GM18951 (cell line): ENCODE results near the gene KIF5B.
"Not testable (repeated sequence)": the region's sequence is repeated elsewhere in the genome, so short reads cannot be mapped to it uniquely, and the experiment has no call there.

Source experiments
- POLR2A ChIP-seq: IDR thresholded peaks from 4 replicates; pipeline ENCODE4 v1.6.1; 2011; ENCODE audit warnings: mild to moderate bottlenecking; ENCODE audit not compliant: insufficient read length, insufficient read depth; ENCODE audit errors: extremely low read depth
- in situ Hi-C: fragments of 300-500 bp; cut with MboI; formaldehyde crosslinking; loops from one replicate; pipeline ENCODE4 v1.12.0; 2022; ENCODE audit warnings: low sequenced_read_pairs, mixed read lengths, inconsistent platforms; ENCODE audit not compliant: unreplicated experiment

The KIF5B gene

DNA sequence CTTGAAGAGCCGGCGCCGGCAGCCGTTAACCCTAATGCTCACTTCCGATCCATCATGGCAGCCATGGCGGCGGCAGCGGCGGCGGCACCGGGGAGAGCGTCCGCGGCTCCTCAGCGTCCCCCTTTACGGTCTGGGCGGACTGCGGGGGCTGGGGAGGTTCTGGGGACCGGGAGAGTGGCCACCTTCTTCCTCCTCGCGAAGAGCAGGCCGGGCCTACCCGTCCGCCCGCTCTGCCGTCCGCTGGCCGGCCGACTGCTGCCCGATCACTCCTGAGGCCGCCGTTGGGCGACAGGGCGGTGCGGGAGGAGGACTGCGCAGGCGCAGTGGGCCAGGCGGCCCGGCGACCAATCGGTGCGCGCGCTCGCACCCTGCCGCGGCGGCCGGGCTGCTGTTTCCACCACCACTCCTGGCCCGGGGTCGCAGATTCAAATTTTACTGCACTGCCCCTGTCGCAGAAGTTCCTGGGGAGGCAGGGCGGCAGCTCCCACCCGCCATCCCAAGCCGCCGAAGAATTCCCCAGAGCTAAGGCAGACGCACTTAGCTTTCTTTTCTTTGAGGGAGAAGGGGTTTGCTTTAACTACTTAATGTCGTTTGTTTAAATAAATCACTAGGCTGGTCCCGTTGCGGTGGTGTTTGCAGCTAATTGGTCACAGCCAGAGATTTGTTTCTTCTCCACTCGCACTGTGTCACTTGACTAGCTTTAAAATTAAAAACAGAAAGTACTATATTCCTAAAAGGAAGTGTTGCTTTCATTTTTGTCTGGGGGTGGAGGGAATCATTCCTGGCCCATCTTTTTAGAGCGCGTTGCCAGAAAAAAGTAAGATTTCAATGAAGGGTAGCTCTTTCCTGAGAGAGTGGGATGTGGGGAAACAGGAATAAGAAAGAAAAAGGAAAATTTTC lies at the start of gene KIF5B:
Gene KIF5B (minus strand): TSS at position 290 of the 900 bp plus-strand sequence. CDS start 452 bp downstream, outside the sequence.
- in situ Hi-C loops: no loop called here
- TF ChIP-seq POLR2A: peak; percentile 99

DNA sequence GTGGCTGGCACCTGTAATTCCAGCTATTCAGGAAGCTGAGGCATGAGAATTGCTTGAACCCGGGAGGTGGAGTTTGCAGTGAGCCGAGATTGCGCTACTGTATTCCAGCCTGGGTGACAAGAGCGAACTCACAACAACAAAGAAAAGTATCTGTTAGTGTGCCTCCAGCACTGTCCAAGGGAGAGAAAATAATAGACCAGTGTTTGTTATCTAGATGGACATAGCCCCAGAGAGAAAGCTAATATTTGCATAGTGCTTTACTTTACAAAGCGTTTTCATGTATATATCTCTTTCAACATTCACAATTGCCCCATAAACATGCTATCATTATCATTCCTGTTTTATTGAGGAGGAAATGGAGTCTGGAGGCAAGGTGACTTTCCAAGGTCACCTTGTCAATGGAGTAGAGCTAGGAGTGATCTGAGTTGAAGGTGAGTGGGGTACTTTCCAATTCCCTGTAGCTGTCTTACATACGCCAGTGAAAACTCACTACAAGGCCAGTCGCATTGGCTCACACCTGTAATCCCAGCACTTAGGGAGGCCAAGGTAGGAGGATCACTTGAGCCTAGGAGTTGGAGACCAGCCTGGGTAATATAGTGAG lies 49.7 kb upstream of the KIF5B start:
- in situ Hi-C loops: no loop called here
- no peak for TF ChIP-seq POLR2A

DNA sequence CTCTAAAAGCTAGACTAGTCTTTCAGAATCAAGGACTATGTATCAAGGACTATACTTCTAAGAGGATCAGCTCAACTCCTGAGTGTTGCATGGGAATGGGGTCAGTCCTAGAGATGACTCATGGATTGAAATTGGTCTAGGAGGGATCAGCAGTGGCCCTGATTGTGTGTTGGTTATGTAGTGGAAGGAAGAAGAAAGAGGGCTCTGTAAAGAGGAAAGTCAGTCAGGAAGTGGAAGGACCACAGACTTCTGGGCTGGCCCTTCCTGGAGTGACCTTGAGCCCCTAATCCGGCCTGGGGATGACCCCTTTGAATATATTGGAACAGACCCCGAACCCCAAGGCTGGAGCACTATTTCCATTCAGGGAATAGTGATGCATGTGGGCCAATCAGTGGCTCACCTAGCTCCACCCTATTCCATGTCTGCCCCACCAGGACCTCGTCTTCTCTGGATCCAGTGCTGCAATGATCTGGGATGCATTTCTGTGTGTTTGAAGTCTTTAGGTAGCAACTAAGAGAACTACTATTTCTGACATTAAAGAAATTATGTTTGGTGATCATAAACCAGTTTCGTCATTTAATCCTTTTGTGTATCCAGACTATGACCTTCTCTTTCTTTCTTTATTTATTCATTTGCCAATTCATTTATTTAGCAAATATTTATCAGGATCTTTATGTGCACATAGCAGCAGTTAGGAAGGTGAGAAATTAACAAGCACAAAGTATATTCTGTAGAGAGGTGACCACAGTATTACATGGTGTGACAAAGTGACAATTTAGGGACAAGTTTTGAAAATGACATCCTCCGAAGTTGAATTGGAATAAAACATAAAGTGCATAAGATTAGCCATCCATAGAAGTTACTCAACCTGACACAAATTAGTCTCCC lies 48.6 kb upstream of the KIF5B start:
- in situ Hi-C loops: no loop called here

DNA sequence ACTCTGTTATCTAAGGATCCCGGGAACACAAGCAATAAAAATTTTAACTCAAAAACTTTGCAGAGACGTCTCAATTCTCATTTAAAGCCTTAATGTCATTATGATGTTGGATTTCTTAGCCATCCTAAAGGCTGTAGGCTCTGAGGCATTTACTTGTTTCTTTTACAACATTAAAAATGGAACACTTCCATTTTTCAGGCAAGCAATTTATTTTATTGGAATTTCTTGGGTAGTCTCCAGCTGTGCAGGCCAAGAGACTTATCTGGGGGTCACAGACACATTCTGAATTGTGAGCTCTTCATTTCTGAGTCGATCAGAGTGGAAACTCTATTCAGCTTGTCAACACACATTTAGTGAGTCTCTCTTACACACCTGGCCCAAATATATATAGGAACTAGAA lies 48.0 kb upstream of the KIF5B start:
- in situ Hi-C loops: no loop called here
- TF ChIP-seq POLR2A: no peak

More for the DNA sequence above, 48.6 kb upstream of the KIF5B start:
- no peak for TF ChIP-seq POLR2A

DNA sequence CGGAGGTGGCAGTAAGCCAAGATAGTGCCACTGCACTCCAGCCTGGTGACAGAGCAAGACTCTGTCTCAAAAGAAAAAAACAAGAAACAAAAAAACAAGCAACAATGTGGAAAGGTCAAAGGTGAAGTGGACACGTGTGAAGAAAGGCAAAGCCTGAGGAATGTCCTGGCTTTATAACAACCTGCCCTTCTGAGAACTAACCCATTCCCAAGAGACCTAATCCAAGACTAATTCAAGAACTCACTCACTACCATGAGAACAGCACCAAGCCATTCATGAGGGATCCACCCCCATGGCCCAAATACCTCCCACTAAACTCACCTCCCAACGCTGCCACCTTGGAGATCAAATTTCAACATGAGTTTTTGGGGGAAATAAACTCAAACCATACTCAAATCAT lies 47.5 kb upstream of the KIF5B start:
- no peak for TF ChIP-seq POLR2A
- in situ Hi-C loops: no loop called here

DNA sequence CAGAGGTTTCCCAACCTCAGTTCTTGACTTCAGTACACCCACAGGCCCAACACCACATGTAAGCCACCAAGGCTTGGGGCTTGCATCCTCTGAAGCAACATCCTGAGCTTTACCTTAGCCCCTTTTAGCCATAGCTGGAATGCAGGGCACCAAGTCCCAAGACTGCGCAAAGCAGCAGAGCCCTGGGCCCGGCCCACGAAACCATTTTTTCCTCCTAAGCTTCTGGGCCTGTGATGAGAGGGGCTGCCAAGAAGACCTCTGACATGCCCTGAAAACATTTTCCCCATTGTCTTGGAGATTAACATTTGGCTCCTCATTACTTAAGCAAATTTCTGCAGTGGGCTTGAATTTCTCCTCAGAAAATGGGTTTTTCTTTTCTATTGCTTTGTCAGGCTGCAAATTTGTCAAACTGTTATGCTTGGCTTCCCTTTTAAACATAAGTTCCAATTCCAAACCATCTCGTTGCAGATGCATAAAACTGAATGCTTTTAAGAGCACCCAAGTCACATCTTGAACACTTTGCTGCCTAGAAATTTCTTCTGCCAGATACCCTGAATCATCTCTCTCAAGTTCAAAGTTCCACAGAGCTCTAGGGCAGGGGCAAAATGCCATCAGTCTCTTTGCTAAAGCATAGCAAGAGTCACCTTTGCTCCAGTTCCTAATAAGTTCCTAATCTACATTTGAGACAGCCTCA lies 42.5 kb upstream of the KIF5B start:
- in situ Hi-C loops: not testable (repeated sequence)

DNA sequence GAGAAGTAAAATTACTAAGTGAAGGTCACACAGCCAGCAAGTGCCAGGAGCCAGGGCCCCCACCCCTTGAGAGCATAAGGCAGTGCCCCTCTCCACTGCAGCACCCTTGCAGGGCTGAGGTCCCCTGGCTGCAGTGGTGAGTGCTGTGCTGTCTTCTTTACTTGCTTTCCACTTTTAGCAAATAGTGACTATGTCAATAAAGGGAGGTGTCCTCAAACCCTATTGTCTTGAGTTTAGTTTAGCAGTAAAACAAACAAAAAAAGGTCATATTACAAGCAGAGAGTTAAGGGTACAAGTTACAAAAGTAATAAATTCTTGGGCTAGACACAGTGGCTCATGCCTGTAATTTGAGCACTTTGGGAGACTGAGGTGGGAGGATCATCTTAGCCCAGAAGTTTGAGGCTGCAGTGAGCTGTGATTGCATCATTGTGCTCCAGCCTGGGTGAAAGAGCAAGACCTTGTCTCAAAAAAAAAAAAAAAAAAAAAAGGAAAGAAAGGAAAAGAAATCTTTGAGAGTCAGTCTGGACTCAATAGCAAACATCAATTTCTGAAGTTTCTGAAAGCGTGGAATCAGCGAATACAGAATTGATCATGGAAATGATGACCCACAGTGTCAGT lies 39.0 kb upstream of the KIF5B start:
- TF ChIP-seq POLR2A: no peak
- in situ Hi-C loops: no loop called here

DNA sequence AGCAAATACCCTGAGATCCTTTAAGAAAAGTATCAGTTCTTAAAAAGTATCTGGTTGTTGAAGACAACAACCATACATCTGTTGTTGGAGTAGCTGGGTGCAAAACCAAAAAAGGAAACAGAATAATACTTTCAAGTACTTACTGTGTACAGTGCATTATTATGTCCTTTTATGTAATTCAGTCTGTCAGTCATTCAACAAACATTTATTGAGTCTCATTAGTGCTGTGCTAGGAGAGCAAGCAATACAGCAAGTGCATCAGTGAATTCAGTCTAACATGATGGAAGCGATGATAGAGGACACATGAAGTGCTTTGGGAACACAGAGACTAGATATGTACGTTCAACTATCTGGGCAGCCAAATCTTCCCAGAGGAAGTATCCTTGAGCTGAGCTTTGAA lies 37.4 kb upstream of the KIF5B start:
- no peak for TF ChIP-seq POLR2A
- in situ Hi-C loops: no loop called here

DNA sequence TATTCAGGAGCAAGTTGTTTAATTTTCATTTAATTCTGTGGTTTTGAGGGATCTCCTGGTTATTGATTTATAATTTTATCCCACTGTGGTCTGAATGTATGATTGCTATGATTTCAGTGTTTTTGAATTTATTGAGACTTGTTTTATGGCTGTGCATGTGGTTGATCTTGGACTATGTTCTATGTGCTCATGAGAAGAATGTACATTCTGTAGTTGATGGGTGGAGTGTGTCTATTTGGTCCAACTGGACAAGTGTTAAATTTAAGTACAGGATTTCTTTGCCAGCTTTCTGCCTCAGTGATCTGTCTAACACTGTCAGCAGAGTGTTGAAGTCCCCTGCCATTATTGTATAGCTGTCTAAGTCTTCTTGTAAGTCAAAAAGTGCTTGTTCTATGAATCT lies 34.8 kb upstream of the KIF5B start:
- TF ChIP-seq POLR2A: no peak
- in situ Hi-C loops: no loop called here

DNA sequence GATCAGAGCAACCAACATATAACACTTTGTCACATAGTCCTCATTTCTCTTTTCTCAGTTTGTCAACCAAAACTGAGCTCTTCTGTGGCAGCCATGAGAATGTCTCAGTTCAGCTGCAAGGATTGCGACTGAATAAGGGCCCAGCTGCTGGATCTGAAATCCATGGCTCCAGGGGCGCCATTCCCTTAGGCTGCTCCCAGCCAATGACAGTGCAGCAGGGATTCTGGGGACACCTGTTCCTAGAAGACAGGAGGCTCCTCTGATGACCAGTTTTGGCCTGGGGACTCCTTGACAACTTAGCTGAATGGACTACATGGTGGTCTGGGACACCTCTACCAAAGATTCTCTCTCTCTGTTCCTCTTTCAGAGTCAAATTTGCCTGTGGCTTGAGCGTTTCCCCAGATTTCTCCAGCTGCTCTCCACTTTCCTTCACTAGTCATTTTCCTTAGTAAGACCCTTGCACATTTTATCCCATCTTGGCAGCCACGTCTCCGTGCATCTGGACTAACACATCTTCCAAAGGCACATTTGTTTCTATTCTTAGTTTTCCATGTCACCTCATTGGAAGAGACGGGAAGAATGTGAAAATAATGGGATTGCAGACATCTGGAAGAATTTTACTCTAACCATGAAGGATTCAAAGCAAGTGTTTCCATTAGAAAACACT lies 28.1 kb upstream of the KIF5B start:
- in situ Hi-C loops: no loop called here
- no peak for TF ChIP-seq POLR2A

DNA sequence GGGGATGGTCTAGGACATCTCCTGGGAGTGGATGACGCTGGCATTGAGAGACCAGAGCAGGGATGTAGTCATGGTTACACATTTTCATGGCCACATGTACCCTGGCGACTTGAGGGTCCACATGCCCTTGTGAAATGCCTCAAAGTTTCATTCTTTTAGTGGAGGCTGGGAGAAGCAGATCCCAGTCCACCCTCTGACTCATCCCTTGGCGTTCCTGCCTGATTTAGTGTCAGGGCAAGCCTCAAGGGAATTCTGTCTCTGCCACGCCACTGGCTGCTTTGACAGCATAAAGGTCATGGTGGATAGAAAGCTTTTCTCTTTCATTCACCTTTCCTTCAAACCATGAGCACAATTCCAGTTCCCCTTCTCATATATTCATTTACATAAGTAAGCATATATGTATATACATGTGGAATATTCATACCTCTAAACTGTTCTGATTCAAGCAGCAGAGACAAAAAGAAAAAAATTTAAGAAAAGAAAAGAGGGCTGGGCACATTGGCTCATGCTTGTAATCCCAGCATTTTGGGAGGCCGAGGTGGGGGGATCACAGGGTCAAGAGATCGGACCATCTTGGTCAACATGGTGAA lies 21.8 kb upstream of the KIF5B start:
- TF ChIP-seq POLR2A: no peak
- in situ Hi-C loops: no loop called here

DNA sequence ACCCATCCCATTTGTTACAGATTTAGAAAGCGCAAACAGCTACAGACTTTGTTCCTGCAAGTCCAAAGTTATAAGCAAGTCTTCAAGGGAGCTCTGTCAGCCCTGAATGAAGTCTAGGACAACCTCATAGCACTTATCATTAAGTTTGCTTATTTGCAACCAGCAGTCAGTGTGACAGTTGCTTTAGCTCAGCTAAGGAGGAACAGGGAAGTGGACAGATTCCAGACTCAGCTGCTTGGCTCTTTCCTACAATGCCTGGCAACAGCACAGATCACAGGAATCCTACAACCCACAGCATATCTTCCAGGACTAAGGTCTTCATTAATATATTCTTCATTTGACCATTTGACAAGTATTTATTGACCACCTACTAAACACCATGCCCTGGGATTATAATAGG lies 17.4 kb upstream of the KIF5B start:
- no peak for TF ChIP-seq POLR2A
- in situ Hi-C loops: no loop called here
